ENCODE results near the gene COL17A1.

COL17A1 gene

GRCh38 chr10:104046651-104047050 lies 39.0 kb downstream of the COL17A1 start:
- DNase-seq: no peak

GRCh38 chr10:104045151-104046089 lies 40.3 kb downstream of the COL17A1 start:
- no peak for DNase-seq

GRCh38 chr10:104043854-104044253 lies 41.8 kb downstream of the COL17A1 start:
- DNase-seq: no peak

DNA sequence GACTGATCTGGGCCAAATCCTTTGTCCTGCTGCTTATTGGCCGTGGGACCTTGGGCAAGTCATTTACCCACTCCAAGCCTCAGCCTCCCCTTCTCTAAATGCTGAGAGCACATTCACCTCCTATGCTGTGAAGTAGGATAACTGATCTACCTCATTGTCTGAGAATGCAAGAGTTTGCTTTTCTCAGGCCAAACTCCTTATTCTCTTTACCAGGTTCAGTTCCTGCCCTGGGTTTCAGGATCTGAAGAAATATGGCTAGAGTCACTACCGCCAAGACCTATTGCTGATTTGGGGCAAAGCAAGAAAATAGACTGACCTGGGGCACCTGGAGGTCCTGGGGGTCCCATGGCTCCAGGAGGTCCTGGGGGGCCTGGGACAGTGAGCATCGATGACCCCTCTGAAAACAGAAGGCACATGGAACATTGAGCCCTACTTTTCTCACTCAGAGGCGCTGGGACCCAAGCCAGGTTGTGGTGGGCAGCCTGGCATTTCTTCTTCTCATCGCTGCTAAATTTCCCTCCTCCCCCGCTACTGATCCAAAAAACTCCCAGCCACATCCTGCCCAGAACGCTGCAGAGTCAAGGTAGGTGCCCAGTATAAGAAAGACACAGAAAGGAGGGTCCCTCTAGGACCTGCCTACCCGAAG lies 42.4 kb downstream of the COL17A1 start:
- DNase-seq: no peak

- DNase-seq: no peak
Measured at GRCh38 chr10:104041891-104042535, 43.7 kb downstream of the COL17A1 start.

- DNase-seq: no peak
Measured at GRCh38 chr10:104040862-104041789, 44.6 kb downstream of the COL17A1 start.

- no peak for DNase-seq
Measured at GRCh38 chr10:104040382-104040781, 45.3 kb downstream of the COL17A1 start.

- no peak for DNase-seq
Measured at GRCh38 chr10:104038958-104039752, 46.5 kb downstream of the COL17A1 start.

DNA sequence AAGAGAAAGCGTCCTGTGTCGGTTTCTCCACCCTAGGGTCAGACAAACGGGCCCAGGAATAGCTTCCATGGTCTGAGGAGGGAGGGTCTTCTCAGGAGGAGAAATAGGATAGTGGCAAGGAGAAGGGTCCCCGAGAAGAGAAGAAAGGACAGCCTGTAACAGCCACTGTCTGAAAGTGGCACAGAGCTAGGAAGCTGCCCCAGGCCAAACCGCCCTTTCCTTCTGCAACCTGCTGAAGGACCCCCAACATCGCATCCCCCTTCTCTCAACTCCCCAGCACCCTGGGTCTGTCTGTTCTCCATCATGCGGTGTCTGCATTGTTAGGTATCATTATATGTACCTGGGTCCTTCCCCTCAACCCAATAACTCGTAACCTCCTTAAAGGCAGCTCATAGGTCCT lies 47.1 kb downstream of the COL17A1 start:
- DNase-seq: no peak

GRCh38 chr10:104037261-104037951 lies 48.3 kb downstream of the COL17A1 start:
- DNase-seq: no peak

- DNase-seq: no peak
Measured at GRCh38 chr10:104036518-104037260, 49.0 kb downstream of the COL17A1 start.

- no peak for DNase-seq
Measured at GRCh38 chr10:104036069-104036384, 49.7 kb downstream of the COL17A1 start.

DNA sequence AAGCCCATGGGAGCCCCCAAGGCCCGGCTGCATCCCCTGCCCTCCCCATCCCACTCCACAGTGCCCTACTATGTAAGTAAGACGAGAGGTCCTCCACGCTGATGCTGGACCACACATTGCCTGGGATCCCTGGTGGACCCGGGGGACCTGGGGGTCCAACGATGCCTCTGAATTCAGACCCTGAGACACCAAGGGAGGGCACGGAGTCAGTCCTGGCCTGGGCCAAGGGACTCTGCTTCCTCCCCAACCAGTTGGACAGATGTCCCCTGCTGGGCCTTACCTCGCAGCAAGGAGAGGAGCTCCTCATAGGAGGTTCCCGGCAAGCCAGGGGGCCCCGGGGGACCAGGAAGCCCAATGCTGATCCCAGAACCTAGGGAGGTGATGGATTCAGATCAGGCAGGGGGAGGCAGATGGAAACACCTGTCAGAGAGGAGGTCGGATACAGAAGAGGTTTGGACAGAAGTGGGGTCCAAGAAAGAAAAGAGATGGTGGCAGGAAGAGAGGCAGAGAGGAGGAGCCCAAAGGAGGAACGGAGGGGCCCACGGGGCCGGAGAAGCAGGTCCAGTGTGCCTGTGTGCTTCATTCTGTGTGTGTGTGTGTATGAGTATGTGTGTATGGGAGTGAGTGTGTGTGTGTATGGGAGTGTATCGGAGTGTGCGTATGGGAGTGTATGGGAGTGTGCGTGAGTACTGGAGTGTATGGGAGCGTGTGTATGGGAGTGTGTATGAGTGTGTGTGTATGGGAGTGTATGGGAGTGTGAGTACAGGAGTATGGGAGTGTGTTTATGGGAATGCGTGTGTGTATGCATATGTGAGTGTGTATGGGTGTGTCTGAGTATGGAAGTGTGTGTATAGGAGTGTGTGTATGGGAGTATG lies 50.2 kb downstream of the COL17A1 start:
- no peak for DNase-seq

- DNase-seq: no peak
Measured at GRCh38 chr10:104034401-104035193, 51.1 kb downstream of the COL17A1 start.

- no peak for DNase-seq
Measured at GRCh38 chr10:104033966-104034365, 51.7 kb downstream of the COL17A1 start.

DNA sequence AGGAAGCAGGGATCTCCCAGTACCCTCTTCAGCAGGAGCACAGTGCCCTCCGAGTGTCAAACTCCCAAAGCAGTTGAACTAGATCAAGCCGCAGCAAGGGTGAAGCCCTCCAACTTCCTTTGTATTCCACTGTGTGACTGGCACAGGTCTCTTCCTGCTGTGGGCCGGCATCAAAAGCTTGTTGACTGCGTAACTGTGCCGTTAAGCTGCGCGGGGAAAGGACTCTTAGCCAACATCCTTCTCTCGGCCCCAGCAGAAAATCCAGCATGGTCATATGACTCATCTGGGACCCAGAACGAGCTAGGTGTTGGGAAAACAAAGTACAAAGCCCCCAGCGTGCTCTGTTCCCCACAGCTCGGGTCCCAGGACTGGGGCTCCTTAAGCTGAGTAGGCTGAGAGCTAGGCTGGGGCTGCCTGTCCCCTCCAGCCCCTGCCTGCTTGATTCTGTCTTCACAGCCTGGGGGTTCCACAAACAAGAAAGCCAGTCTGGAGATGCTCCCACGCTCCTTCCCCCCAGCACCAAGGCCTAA lies 52.2 kb downstream of the COL17A1 start:
- no peak for DNase-seq

DNA sequence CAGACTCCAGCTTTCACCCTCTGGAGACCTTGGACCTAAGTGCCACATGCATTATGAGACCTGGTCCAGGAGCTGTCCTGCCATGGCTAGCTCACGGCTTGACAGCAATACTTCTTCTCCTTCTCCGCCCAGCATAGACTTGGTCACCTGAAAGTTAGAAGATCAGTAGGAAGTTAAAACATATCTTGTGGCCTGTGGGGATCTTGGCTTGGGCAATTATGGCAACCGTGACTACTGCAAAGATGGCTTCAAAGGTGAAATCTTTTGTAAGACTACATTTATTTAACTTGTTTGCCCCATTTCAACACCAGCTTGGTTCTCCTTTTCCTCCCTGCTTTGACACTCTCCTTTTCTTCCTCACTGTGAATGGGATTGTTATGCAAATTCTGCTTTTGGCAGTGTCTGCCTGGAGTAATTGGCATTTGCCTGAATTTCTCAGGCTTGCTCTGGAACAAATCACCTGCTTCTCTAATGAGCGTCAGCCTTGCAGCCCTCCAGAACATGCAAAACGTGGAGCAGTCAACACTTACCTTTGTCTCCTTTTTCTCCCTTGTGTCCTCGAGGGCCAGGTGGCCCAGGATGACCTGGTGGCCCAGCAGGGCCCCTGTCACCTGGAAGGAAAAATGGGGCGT lies 53.4 kb downstream of the COL17A1 start:
- no peak for DNase-seq

- DNase-seq: no peak
Measured at GRCh38 chr10:104031631-104032030, 54.0 kb downstream of the COL17A1 start.

All from SHP77 treated with DMSO at 0.1 percent for 48 hours (cell line).